Aorta (tissue), 5 donors: Measurements from ENCODE around the gene KRT4. TPM values are rescaled to one million over a fixed set of nuclear protein-coding genes. Genes with fewer than 3 reads are reported as not detected.

ENCODE experiments used
- ATAC-seq: fragments of 200-7000 bp; cut with Tn5 transposase; one replicate; pipeline ENCODE4 v1.9.1; 2022; ENCODE audit warnings: moderate library complexity; ENCODE audit not compliant: low FRiP score
- DNase-seq, 2 donors: peaks; one replicate each; pipeline ENCODE4 v3.0.0-alpha.2; 2020
- H3K27ac ChIP-seq, 2 donors: one replicate each; pipeline ENCODE4 v1.5.1; 2013; ENCODE audit warnings: low read length in 2 of 2, mild to moderate bottlenecking in 2 of 2, moderate library complexity in 2 of 2, control low read depth in 1 of 2, inconsistent platforms in 1 of 2, low read depth in 1 of 2
- H3K27me3 ChIP-seq, 2 donors: one replicate each; pipeline ENCODE4 v1.6.1; 2013; ENCODE audit warnings: control low read depth in 1 of 2, low read length in 1 of 2, mild to moderate bottlenecking in 1 of 2, moderate library complexity in 1 of 2; ENCODE audit not compliant: insufficient read depth in 2 of 2, control insufficient read depth in 1 of 2
- H3K36me3 ChIP-seq, 2 donors: one replicate each; pipeline ENCODE4 v1.6.1; 2013; ENCODE audit warnings: control low read depth in 1 of 2, low read length in 1 of 2, mild to moderate bottlenecking in 1 of 2; ENCODE audit not compliant: insufficient read depth in 2 of 2, control insufficient read depth in 1 of 2
- H3K4me1 ChIP-seq, 2 donors: one replicate each; pipeline ENCODE4 v1.6.1; 2013; ENCODE audit warnings: low read length in 2 of 2, control low read depth in 1 of 2, mild to moderate bottlenecking in 1 of 2, moderate library complexity in 1 of 2; ENCODE audit not compliant: insufficient read depth in 2 of 2, control insufficient read depth in 1 of 2
- H3K4me3 ChIP-seq, 2 donors: one replicate each; pipeline ENCODE4 v1.5.1; 2013; ENCODE audit warnings: low read length in 2 of 2, control low read depth in 1 of 2, mild to moderate bottlenecking in 1 of 2
- H3K9me3 ChIP-seq: one replicate; pipeline ENCODE4 v1.6.1; 2013; ENCODE audit warnings: mild to moderate bottlenecking, low read length; ENCODE audit not compliant: control insufficient read depth
- WGBS, 2 donors: extraction: QIAGEN DNeasy Blood & Tissue Kit; methylation state at CpG; one replicate each; pipeline ENCODE4 v1.1.7; 2013; 5-methylcytosine and 5-hydroxymethylcytosine counted together
- intact Hi-C, 2 donors: fragments of 100-400 bp; cut with DNase I; formaldehyde crosslinking; loops; one replicate each; pipeline versions ENCODE4 v1.14.2 to v1.15.0; 2022
- polyA plus RNA-seq, 2 donors: library from polyadenylated mRNA; stranded (reverse); fragments of 200-250 nt; gene quantifications; one replicate each; pipeline ENCODE4 v1.2.3, GENCODE V29; 2013
- total RNA-seq, 2 donors: library from RNA; stranded (reverse); fragmentation: NEBNext Ultra II Directional; extraction: Animal tissue kit (Norgen Biotek cat#: 25700); gene quantifications; one replicate each; pipeline ENCODE4 v1.2.1, GENCODE V29; 2021
- donor health status: healthy with polysubstance abuse.
- donor health status: Bipolar disorder and iron deficiency.
- donor health status: DM: no; HTN: no; CAD: no.
- donor health status: DM: no; HTN: no; CAD: no.
- donor health status: DM: yes; HTN: yes; CAD: no.

KRT4 gene
- total and polyA plus RNA-seq, 4 donors = 3.9 to 4.6 TPM; not detected in 2

DNA sequence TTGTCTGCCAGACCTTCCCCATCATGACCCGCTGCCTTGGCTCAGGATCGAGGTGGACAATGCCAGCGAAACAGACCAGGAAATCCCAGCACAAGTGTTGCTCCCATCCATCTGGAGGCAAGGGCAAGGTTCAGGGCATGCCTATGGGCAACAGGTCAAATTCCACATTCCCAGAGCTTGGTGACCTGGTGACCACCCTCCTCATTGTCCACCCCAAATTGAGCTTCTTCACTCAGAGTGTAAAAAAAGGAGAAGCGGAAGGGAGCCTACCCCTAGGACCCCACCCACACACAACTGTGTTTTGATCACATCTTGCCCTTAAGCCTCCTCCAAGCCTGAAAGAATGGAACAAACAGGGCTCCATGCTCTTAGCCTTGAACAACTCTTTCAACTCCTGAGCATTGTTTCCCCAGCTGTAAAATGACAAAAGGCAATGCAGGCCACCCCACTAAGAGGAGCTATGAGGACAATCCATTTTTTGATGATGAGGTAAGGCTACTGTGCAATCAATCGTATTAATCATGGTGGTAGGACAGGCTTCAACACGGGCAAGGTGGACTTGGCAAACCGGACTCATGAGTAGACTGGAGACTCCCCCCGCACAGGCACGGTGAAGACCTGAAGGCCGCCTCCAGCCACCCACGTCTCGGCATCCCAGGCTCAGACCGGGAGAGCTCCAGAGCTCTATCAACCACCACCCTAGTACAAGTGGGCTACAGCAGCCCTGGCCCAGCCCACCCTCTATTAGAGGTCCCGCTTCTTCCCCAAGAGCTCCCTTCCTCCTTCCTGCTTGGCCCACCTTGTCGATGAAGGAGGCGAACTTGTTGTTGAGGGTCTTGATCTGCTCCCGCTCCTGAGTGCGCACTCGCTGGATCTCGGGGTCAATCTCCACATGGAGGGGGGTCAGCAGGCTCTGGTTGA is 19.3 kb upstream of the KRT4 start:
- Histone ChIP-seq H3K9me3 (no peaks in the 10 kb centered on the region), H3K4me3 (no peak overlapping the region), H3K4me1 (no peaks in the 10 kb centered on the region), H3K36me3 (no peaks in the 10 kb centered on the region), H3K27ac (no peak overlapping the region), H3K27me3 (no peaks in the 10 kb centered on the region)
- WGBS, 2 donors = 93 to 94% methylated on average over 20 of the region's 20 CpGs
- intact Hi-C loops = no loop called here
- ATAC-seq = no peak
- peak; percentile 18 to 73 for DNase-seq

- Histone ChIP-seq H3K27ac (no peak overlapping the region), H3K36me3 (no peaks in the 10 kb centered on the region), H3K4me3 (no peak overlapping the region), H3K27me3 (no peaks in the 10 kb centered on the region), H3K4me1 (no peaks in the 10 kb centered on the region), H3K9me3 (no peaks in the 10 kb centered on the region)
- DNase-seq (peak; percentile 11 to 26), ATAC-seq (no peak)
- intact Hi-C loops = no loop called here
- WGBS, 2 donors = 64 to 74% methylated on average over 3 of the region's 3 CpGs
Observed at GRCh38 chr12:52832451-52832850, 18.5 kb upstream of the KRT4 start.

DNA sequence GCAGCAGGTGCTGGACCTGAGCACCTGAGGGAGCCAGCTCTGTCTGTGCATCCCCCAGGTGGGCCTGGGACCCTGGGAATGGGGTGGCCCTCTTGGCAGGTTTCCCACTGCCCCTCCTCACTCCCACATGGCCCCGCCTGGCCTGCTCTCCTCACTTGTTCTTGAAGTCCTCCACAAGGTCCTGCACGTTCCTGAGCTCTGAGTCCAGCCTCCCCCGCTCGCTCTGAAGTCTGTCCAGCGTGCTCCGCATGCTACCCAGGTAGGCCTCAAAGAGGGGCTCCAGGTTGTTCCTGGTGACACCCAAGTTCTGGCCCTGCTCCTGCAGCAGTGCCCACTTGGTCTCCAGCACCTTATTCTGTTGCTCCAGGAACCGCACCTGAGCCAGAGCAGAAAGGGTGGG is 17.3 kb upstream of the KRT4 start:
- intact Hi-C loops = no loop called here
- no peaks in the 10 kb centered on the region for H3K4me1 ChIP-seq

GRCh38 chr12:52829986-52830770 is 16.3 kb upstream of the KRT4 start:
- H3K4me3 ChIP-seq = no peak overlapping the region
- H3K9me3 ChIP-seq = no peaks in the 10 kb centered on the region
- no peaks in the 10 kb centered on the region for H3K36me3 ChIP-seq
- H3K27ac ChIP-seq = no peak overlapping the region
- H3K27me3 ChIP-seq = no peaks in the 10 kb centered on the region
- 89 to 91% methylated on average over 8 of the region's 8 CpGs for WGBS, 2 donors
- no peaks in the 10 kb centered on the region for H3K4me1 ChIP-seq
- DNase-seq = peak; percentile 6 to 40
- intact Hi-C loops = no loop called here
- no peak for ATAC-seq

More for the DNA sequence above, 17.3 kb upstream of the KRT4 start:
- WGBS, 2 donors = 91 to 93% methylated on average over 7 of the region's 7 CpGs
- Histone ChIP-seq H3K27ac (no peak overlapping the region), H3K4me3 (no peak overlapping the region), H3K9me3 (no peaks in the 10 kb centered on the region), H3K27me3 (no peaks in the 10 kb centered on the region), H3K36me3 (no peaks in the 10 kb centered on the region)
- ATAC-seq (no peak), DNase-seq (peak; percentile 18 to 63)

DNA sequence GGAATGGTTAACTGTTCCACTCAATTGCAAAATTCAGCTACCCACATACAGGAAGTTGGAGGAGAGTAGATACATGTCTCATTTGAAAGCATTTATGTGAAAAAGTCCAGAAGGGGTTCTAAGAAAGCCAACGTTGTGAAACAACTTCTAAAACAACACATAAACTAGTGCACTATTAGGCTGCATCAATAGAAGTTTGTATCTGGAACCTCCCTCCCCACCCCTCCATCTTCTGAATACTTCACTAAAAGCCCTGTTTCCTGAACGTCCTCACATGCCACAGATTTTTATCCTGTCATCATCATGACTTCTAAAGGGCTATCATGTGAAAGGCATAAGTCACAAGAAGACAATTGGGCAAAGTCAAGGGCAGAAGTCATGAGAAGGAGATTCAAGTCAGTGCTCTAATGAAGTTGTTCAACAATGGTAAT is 14.7 kb upstream of the KRT4 start:
- Histone ChIP-seq H3K36me3 (no peaks in the 10 kb centered on the region), H3K4me3 (no peak overlapping the region), H3K9me3 (no peaks in the 10 kb centered on the region), H3K27ac (no peak overlapping the region), H3K27me3 (no peaks in the 10 kb centered on the region), H3K4me1 (no peaks in the 10 kb centered on the region)
- WGBS, 2 donors = 27 to 42% methylated on average over 2 of the region's 2 CpGs
- no peak for DNase-seq
- intact Hi-C loops = no loop called here
- ATAC-seq = no peak

GRCh38 chr12:52828156-52828555 is 14.2 kb upstream of the KRT4 start:
- DNase-seq (no peak), ATAC-seq (no peak)
- intact Hi-C loops = no loop called here
- H3K4me1 ChIP-seq = no peaks in the 10 kb centered on the region
- no peak overlapping the region for H3K4me3 ChIP-seq
- H3K36me3 ChIP-seq = no peaks in the 10 kb centered on the region
- no peaks in the 10 kb centered on the region for H3K27me3 ChIP-seq
- H3K27ac ChIP-seq = no peak overlapping the region
- no peaks in the 10 kb centered on the region for H3K9me3 ChIP-seq

GRCh38 chr12:52827499-52828090 is 13.7 kb upstream of the KRT4 start:
- no peaks in the 10 kb centered on the region for H3K27me3 ChIP-seq
- WGBS, 2 donors = 92% methylated on average over 6 of the region's 6 CpGs
- no peaks in the 10 kb centered on the region for H3K9me3 ChIP-seq
- ATAC-seq (no peak), DNase-seq (peak in 1 of 2 donors; percentile 4)
- H3K4me1 ChIP-seq = no peaks in the 10 kb centered on the region
- intact Hi-C loops = no loop called here
- H3K36me3 ChIP-seq = no peaks in the 10 kb centered on the region
- no peak overlapping the region for H3K4me3 ChIP-seq
- no peak overlapping the region for H3K27ac ChIP-seq

DNA sequence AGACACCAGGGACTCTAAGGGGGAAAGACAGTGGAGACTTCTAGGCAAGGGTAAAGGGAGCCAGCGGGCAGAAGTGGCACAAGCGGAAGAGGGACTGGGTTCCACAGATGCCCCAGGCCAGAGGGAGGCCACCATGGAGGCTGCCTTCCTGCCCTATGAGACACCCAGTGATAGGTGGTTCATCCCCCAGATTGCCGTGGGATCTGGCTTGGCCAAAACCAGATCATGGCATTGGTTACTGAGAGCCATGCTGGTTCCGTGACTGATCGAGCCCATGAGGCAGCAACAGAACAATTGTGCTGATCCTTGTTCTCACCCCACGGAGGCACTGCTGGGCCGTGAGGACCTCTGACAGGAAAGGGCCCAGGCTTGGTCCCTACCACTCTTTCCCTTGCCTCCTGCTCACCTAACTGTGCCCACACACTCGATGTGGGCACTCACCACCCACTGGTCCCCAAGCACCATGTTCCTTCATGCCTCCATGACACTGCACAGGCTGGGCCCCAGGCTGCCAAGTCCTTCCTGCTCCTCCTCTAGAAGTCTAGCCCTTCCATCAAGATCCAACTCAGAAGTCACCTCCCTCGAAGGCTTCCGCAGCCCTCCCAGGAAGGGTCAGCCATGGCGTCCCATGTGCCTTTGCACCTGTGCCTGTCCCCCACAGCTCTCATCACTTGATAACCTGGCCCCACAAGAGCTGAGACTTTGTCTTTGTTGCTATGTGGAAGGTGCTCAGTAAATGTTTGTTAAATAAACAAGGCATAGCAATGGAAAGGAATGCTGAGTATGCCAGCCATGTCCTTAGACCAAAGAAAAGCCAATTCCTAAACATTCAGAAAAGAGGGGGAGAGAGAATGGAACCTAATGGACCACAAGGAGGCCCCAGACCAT is 12.9 kb upstream of the KRT4 start:
- Histone ChIP-seq H3K9me3 (no peaks in the 10 kb centered on the region), H3K4me3 (no peak overlapping the region), H3K27me3 (no peaks in the 10 kb centered on the region), H3K36me3 (no peaks in the 10 kb centered on the region), H3K4me1 (no peaks in the 10 kb centered on the region), H3K27ac (no peak overlapping the region)
- ATAC-seq = no peak
- WGBS, 2 donors = 94% methylated on average over 11 of the region's 11 CpGs
- intact Hi-C loops = no loop called here
- DNase-seq = peak; percentile 21 to 56
